IPS DF 6.9 (cell line): Measurements from ENCODE around the gene LMNTD2.

Source experiments
- DNase-seq: peaks from one replicate; pipeline ENCODE4 v3.0.0-alpha.2; 2013; ENCODE audit warnings: low read depth, low spot score
- H3K27ac ChIP-seq: one replicate; pipeline ENCODE4 v1.5.1; 2013; ENCODE audit warnings: low read length, control low read depth
- H3K27me3 ChIP-seq: 2 replicates; pipeline ENCODE4 v1.6.1; 2013; ENCODE audit warnings: mild to moderate bottlenecking, low read length; ENCODE audit not compliant: control insufficient read depth, insufficient read depth
- H3K36me3 ChIP-seq: 2 replicates; pipeline ENCODE4 v1.6.1; 2013; ENCODE audit warnings: low read length; ENCODE audit not compliant: control insufficient read depth, insufficient read depth
- H3K4me1 ChIP-seq: 2 replicates; pipeline ENCODE4 v1.6.1; 2013; ENCODE audit warnings: low read length; ENCODE audit not compliant: control insufficient read depth, insufficient read depth
- H3K4me3 ChIP-seq: 2 replicates; pipeline ENCODE4 v1.5.1; 2013; ENCODE audit warnings: mild to moderate bottlenecking, low read length
- H3K9me3 ChIP-seq: 2 replicates; pipeline ENCODE4 v1.6.1; 2013; ENCODE audit warnings: low read length, inconsistent platforms; ENCODE audit not compliant: control insufficient read depth, insufficient read depth
- WGBS: extraction: QIAGEN DNeasy Blood & Tissue Kit; methylation state at CpG from one replicate; pipeline ENCODE4 v1.1.7; 2013; ENCODE audit warnings: mixed read lengths, missing lambda C conversion rate; ENCODE audit not compliant: insufficient read length, insufficient coverage; 5-methylcytosine and 5-hydroxymethylcytosine counted together

LMNTD2 gene

DNA sequence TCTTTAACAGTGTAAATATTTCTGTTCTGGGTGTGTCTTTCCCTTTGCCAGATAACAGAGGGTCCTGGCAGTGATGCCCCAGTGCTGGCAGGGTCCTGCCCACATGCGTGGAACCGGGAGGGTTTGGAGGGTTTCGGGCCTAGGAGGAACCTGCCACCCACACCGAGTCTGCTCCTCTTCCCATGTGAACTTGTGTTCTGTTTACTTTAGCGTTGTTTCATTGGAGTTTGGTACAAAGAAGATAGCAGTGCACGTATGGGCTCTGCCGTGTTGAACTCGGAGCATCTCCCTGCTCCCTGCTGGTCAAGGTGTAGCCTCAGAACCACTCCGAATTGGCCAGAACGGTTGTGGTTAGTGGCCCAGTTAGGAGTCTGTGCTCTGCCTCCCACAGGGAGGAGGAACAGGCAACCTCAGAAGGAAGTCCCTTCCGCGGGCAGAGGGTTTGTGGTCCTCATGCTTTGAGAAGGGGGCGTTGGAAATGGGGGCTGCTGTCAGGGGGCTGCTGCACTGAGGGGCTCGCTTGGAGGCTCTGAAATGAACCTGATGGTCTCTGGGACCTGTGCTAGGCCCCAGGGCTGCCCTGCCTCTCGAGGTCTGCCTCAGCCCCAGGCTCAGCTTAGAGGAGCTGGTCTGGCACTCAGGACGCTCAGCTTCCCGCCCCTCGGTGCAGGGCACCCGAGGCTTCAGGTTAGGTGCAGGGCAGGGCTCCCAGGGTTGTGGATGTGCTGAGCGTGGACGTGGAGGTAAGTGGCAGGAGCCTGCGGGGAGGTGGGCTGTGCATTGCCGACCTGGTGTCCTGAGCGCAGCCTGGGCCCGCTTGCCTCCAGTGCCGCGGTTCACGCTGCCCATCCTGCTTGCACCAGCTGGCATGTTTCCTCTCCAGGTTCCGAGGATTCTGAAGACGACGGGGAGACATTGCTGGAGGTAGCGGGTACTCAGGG, 26.1 kb upstream of the LMNTD2 start:
- no CpG with 5 or more reads among the region's 32 CpGs for WGBS
- Histone ChIP-seq H3K27me3 (no peaks in the 10 kb centered on the region), H3K36me3 (peaks cover 33% of the 10 kb centered on the region), H3K9me3 (no peaks in the 10 kb centered on the region), H3K4me3 (no peak overlapping the region), H3K27ac (no peak overlapping the region), H3K4me1 (no peaks in the 10 kb centered on the region)
- DNase-seq = no peak

DNA sequence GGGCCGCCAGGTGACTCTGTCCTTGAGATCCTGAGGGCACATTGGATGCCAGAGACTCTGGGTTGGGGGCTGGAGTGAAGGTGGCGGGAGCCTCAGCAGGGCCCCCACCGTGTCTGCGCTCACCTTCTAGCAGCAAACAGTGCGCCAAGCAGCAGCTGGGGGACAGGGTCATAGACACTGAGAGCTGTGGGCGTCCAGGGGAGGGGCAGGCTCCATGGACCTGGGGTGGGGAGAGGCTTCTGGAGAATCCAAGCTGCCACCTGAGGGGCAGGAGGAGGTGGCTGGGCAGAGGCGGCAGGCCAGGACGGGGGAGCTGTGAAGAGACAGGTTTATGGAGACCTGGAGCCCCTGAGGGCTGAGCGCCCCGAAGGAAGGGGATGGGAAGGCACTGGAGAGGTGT, 23.7 kb upstream of the LMNTD2 start:
- no peak for DNase-seq
- peaks cover 25% of the 10 kb centered on the region for H3K36me3 ChIP-seq
- no CpG with 5 or more reads among the region's 10 CpGs for WGBS
- no peaks in the 10 kb centered on the region for H3K9me3 ChIP-seq
- no peak overlapping the region for H3K27ac ChIP-seq
- no peaks in the 10 kb centered on the region; the same call in 1 of the 2 replicates for H3K4me1 ChIP-seq
- no peak overlapping the region for H3K4me3 ChIP-seq
- H3K27me3 ChIP-seq = no peaks in the 10 kb centered on the region

DNA sequence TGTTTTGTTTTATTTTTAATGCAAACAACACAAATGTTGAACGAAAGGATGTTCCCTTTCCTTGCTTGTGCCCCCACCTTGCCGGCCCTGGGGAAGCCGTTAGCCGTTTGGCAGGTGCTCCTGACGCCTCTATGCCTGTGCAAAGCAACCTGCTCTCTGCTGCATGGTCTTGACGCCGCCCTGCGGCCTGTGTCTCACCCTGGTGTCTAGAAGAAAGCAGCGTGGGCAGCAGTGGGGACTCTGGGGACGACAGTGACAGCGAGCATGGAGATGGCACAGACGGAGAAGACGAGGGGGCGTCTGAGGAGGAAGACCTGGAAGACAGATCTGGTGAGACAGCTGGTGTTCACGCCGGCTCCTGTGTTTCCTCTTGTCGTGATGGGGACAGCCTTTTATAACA, 21.2 kb upstream of the LMNTD2 start:
- Histone ChIP-seq H3K36me3 (peaks cover 16% of the 10 kb centered on the region), H3K27ac (no peak overlapping the region), H3K4me1 (peaks cover 2% of the 10 kb centered on the region), H3K9me3 (no peaks in the 10 kb centered on the region), H3K27me3 (no peaks in the 10 kb centered on the region), H3K4me3 (no peak overlapping the region)
- WGBS = 100% methylated on average over 1 of the region's 17 CpGs
- DNase-seq = no peak

DNA sequence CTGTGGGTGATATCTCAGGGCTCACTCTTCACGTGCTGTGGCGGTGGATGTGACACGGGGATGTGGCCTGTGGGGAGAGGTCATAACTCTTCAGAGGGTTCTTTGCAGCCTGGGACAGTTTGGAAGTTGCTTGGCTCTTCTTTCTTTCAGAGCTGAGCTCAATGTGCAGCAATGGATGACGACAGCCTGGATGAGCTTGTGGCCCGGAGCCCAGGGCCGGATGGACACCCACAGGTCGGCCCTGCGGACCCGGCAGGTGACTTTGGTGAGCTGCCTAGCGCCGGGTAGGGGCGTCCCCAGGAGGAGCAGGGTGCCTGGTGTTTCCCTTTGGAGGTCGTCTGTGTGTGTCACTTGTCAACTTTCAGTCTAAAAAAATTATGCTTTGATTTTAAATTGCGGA, 20.8 kb upstream of the LMNTD2 start:
- Histone ChIP-seq H3K36me3 (peaks cover 12% of the 10 kb centered on the region), H3K27me3 (no peaks in the 10 kb centered on the region), H3K4me1 (peaks cover 2% of the 10 kb centered on the region), H3K4me3 (no peak overlapping the region), H3K27ac (no peak overlapping the region), H3K9me3 (no peaks in the 10 kb centered on the region)
- WGBS = 100% methylated on average over 1 of the region's 14 CpGs
- DNase-seq = no peak

DNA sequence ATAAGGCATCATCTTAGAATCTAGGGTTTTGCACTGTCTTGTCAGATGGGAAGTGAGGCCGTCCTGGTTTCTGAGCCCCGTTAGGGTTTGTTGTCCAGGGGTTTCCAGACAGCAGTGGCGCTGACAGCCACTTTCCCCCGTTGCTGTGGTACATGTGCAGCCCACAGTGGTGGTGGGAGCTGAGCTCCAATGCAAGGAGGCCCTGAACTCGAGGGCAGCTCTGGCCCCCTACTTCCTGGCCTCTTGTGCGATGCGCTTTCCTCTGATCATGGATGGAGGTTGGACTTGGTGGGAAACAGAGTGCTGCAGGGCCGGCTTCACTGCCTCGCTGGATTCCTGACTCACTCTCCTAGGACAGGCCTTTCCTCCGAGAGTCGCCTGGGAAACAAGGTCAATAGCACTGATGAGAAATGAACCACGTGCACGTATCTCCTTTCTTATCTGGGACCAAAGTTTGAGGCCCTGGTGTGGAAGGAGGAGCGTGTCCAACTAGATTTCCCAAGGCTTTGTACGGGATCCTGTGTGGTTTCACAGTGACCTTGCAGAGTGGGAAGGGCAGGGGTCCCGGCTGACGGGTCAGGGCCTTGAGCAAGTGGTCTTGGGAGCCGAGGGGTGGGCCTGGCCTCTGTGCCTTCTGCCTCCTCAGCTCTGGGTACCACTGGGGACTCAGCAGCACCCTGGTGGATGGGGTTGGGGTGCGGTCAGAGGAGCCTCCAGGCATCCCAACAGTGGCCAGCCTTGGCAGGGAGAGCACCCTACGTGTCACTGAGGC, 19.5 kb upstream of the LMNTD2 start:
- WGBS = no CpG with 5 or more reads among the region's 20 CpGs
- peaks cover 11% of the 10 kb centered on the region for H3K36me3 ChIP-seq
- H3K27me3 ChIP-seq = peaks cover under 1% of the 10 kb centered on the region; the same call in 1 of the 2 replicates
- H3K27ac ChIP-seq = no peak overlapping the region
- H3K4me3 ChIP-seq = no peak overlapping the region
- peaks cover 3% of the 10 kb centered on the region for H3K4me1 ChIP-seq
- no peaks in the 10 kb centered on the region for H3K9me3 ChIP-seq
- no peak for DNase-seq

DNA sequence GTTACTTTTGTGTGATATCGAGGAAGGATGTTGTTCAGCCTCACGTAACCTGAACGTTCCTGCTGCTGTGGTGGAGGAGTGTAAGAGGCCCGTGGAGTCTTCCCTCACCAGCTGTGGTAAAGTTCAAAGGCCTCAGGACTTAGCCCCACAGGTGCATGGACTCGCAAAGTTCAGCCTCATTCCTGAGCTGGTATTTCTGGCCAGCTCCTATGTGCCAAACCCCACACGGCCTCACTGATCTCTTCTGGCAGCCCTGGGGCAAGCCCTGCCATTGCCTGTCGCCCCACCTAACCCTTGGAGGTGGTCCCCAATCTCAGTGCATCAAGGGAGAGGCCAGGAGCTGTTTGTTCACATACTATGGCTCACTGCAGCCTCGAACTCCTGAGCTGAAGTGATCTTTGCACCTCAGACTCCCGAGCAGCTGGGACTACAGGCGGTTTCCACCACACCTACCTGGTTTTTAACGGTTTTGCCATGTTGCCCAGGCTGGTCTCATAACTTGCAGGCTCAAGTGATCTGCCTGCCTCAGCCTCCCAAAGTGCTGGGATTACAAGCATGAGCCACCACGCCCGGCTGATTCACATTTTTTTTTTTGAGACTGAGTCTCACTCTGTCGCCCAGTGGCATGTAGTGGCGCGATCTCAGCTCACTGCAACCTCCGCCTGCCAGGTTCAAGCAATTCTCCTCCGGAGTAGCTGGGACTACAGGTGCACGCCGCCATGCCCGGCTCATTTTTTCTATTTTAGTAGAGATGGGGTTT, 17.9 kb upstream of the LMNTD2 start:
- Histone ChIP-seq H3K4me1 (peaks cover 5% of the 10 kb centered on the region), H3K27me3 (peaks cover 5% of the 10 kb centered on the region; the same call in 1 of the 2 replicates), H3K36me3 (0 out of 2 replicates have a peak, but pooled peaks cover 4% of the 10 kb centered on the region), H3K9me3 (no peaks in the 10 kb centered on the region), H3K4me3 (no peak overlapping the region), H3K27ac (no peak overlapping the region)
- no CpG with 5 or more reads among the region's 21 CpGs for WGBS
- no peak for DNase-seq

DNA sequence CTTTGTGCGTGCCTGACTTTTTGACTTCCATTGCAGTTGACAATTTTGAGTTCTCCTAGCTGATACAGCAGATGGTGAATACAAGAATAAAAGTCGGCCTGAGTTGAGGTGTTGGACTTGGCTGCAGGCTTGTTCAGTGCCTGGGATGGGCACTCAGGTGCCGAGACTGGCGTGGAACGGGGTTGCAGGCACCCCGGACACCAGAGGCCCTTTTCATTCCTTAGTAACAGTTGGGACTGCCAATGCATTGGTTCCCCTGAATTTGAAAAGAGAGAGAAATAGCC, 17.0 kb upstream of the LMNTD2 start:
- H3K4me1 ChIP-seq = peaks cover 7% of the 10 kb centered on the region
- WGBS = no CpG with 5 or more reads among the region's 6 CpGs
- H3K27me3 ChIP-seq = peaks cover 5% of the 10 kb centered on the region; the same call in 1 of the 2 replicates
- no peak for DNase-seq
- H3K36me3 ChIP-seq = 0 out of 2 replicates have a peak, but pooled peaks cover 3% of the 10 kb centered on the region
- H3K9me3 ChIP-seq = no peaks in the 10 kb centered on the region
- peak overlapping the region; percentile 100; the same call in 1 of the 2 replicates for H3K4me3 ChIP-seq
- H3K27ac ChIP-seq = no peak overlapping the region

DNA sequence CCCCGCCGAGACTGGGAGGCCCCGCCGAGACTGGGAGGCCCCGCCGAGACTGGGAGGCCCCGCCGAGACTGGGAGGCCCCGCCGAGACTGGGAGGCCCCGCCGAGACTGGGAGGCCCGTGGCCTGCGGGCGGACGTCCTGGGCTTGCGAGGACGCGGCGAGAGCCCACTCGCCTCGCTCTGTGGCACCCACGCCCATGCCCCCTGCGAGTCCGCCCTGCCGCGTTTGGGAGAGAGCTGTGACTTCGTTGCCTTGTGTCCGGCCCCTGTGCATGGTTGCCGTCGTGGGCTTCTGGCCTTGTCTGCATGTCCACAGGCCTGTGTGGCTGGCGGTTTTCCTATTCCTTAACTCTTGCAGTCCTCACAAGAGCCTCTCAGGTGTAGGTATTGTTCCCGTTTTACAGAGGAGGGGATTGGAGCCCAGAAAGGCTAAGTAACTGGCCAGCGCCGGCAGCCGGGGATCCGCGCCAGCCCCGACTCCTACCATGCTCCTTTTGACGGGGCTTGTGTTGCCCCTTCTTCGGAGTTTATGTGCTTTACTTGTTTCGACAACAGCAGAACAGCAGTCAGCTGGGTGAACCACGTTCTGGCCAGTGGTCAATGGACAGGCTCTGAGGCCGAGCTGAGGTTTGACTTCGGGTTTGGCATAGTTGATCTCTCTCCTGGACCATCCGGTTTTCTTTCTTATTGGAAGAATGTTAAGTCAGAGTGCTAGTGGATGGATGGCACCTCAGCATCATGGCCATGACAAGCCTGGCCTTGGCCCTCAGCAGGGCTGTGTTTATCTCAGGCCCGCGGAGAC, 16.5 kb upstream of the LMNTD2 start:
- Histone ChIP-seq H3K4me1 (peaks cover 7% of the 10 kb centered on the region), H3K4me3 (peak overlapping the region; percentile 100)

DNA sequence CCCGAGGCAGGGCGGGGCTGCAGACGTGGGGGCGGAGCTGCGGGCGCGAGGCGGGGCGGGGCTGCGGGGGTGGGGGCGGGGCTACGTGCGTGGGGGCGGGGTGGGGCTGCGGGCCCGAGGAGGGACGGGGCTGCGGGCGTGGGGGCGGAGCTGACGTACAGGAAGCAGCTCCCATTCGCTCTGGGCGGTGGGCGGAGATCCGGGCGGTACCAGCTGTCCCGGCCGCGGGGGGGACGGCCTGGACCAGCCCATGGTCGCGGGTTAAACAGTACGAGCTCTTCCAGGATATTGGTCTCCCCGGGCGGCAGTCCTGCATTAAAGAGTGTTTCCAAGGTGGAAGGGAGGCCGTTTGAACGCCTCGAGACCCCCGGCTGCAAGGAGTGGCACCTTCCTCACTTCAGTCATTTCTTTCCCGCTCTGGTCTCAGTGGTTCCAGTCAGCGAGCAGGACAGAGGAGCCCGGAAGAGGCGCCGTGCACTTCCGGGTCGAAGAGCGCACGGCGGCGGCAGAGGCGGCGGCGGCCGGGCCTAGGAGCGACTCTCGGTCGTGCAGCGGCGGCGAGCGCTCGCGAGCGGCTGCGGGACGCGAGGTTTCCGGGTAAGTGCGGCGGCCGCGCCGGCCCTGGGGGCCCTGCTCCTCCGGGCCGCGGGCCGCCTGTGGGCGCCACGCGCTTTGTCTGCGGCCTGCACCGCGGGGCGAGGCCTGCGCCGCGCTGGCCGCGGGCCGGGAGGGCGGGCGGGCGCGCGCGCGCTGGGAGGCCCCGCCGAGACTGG, 15.6 kb upstream of the LMNTD2 start, which contains the start of gene PHRF1:
Gene PHRF1 (plus strand): TSS at position 475 of the 773 bp plus-strand sequence. CDS start 5,043 bp downstream, outside the sequence.
- Histone ChIP-seq H3K27me3 (peaks cover 5% of the 10 kb centered on the region; the same call in 1 of the 2 replicates), H3K27ac (no peak within 1 kb of the TSS), H3K36me3 (no peaks in the 10 kb centered on the region), H3K4me3 (peak within 1 kb of the TSS; percentile 100), H3K4me1 (peaks cover 12% of the 10 kb centered on the region), H3K9me3 (no peaks in the 10 kb centered on the region)
- WGBS = no CpG with 5 or more reads among the region's 99 CpGs
- no peak for DNase-seq

More for the DNA sequence above, 16.5 kb upstream of the LMNTD2 start:
- H3K27me3 ChIP-seq = peaks cover 5% of the 10 kb centered on the region; the same call in 1 of the 2 replicates
- H3K27ac ChIP-seq = no peak overlapping the region
- no peaks in the 10 kb centered on the region for H3K9me3 ChIP-seq
- WGBS = no CpG with 5 or more reads among the region's 48 CpGs
- H3K36me3 ChIP-seq = 0 out of 2 replicates have a peak, but pooled peaks cover 3% of the 10 kb centered on the region
- DNase-seq = no peak
